Suprapubic skin (tissue), 4 donors: Measurements from ENCODE around the gene FBXO42.

Experiments used
- POLR2A ChIP-seq, 2 donors: fragments of 450-650 bp; IDR thresholded peaks; one replicate each; pipeline ENCODE4 v1.6.1; 2017; ENCODE audit warnings: antibody characterized with exemption in 2 of 2, mild to moderate bottlenecking in 2 of 2, moderate library complexity in 2 of 2
- POLR2AphosphoS5 ChIP-seq, 3 donors: sonication (generic); formaldehyde crosslinking; IDR thresholded peaks; one replicate each; pipeline ENCODE4 v1.6.1; 2017; ENCODE audit warnings: antibody characterized with exemption in 3 of 3
- TF ChIP-seq, protein P1 (sequence below), 2 donors: fragments of 200-600 bp in 1 of 2; fragments of 450-650 bp in 1 of 2; sonication (generic) in 1 of 2; IDR thresholded peaks; one replicate each; pipeline ENCODE4 v1.5.1; 2016 to 2019; ENCODE audit warnings: antibody characterized with exemption in 2 of 2, mild to moderate bottlenecking in 1 of 2, moderate library complexity in 1 of 2

DNA sequence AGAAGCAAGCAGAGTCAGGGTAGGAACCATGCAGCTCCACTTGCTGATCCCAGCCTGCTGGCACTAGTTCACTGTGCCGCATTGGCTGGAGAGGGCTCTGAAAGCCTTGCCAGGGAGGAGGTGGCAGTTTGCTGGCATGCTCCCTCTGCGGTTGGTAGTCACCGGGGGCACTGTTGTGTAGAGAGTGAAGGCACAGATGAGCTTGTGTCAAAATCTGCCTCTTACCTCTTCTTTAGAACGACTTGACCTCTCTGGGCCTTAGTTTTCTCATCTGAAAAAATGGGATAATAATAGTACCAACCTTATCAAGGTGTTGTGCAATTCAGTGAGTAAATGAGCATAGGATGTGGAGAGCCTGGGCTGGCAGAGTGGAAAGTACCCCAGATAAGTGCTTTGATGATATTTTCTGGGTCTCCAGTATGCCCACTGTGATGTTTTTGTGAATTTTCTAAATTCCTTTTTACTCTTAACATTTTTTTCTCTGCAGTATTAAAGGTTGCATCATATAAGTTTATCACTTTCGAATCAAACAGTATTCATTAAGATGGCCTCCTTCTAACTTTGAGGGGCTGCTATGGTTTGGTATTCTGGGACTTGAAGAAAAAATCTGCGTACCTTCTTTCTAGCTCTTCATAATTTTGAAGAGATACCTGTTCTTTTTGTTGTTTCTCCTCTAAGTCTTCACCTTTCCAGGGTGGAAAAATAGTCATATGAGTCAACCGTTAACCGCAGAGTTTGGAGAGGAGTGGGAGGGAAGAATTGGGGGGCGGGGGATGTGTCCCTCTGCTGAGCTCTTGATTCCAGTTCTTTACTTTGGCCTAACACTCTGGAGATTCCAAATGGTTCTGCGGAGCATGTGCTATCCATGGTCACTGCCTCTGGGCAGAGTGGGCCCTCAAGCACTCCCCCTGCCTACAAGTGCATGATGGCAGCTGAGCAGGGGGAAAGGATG is 41.6 kb upstream of the FBXO42 start:
- TF ChIP-seq, protein P1, sequence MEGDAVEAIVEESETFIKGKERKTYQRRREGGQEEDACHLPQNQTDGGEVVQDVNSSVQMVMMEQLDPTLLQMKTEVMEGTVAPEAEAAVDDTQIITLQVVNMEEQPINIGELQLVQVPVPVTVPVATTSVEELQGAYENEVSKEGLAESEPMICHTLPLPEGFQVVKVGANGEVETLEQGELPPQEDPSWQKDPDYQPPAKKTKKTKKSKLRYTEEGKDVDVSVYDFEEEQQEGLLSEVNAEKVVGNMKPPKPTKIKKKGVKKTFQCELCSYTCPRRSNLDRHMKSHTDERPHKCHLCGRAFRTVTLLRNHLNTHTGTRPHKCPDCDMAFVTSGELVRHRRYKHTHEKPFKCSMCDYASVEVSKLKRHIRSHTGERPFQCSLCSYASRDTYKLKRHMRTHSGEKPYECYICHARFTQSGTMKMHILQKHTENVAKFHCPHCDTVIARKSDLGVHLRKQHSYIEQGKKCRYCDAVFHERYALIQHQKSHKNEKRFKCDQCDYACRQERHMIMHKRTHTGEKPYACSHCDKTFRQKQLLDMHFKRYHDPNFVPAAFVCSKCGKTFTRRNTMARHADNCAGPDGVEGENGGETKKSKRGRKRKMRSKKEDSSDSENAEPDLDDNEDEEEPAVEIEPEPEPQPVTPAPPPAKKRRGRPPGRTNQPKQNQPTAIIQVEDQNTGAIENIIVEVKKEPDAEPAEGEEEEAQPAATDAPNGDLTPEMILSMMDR (IDR thresholded peaks at IDR 0.05), result no peak
- no peak for TF ChIP-seq POLR2AphosphoS5 (IDR thresholded peaks at IDR 0.05)
- TF ChIP-seq POLR2A (IDR thresholded peaks at IDR 0.05), result no peak
